Fibroblast of skin of back (primary cell): Measurements from ENCODE around the gene MX1.

ENCODE experiments used
- DNase-seq: peaks from one replicate; pipeline ENCODE4 v3.0.0-alpha.2; 2013

The MX1 gene

DNA sequence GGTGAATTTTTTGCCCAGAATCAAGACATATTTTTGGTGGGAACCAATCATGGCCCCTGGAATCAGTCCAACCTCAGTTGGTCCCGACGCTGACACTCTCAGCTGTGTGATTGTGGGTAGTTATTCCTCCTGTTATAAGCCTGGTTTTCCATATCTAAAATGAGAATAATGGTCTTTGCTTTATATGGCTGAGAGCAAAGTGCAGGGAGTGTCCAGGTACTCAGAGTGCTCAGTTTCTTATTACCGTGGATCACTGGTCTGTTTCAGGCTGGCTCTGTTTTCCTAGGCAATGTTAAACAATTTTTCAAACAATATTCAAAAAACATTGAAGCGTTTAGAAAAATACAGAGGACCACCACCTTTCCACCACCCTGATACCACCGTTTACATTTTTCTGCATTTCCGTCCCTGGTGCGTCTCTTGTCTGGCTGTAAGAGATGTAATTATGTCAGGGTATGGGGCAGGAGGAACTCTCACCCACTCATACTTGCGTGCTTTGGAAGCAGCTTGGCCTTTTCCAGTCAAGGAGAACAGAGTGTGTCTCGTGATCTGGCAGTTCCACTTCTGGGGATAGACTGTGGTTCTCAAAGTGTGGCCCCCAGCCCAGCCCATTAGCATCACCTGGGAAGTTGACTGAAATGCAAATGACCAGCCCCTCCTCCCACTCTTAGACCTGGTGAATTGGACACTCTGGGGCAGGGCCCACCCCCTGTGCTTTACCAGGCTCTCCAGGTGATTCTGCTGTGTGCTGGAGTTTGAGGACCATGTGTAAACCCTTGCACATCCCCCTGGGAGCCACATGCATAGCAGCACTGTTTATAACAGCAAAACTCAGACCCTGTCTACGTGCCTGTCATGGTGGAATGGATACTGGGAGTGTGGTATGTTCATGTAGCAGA, 6.8 kb downstream of the MX1 start:
- no peak for DNase-seq

DNA sequence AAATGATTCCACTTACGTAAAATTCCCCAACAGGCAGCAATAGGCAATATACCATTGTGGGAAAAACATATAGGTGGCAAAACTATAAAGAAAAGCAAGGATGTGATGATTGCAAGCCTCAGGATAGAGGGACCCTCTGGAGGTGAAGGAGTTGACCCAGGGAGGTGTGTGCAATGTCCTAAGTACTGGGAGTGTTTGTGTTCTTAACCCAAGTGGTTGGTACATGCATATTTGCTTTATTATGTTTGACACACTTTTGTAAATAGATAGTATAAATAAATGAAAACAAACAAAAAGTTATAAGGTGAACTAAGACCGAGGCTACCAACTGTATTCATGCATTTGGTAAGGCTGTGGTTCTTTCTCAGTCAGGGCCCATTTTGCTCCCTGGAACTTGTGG, 7.5 kb downstream of the MX1 start:
- DNase-seq = no peak

DNA sequence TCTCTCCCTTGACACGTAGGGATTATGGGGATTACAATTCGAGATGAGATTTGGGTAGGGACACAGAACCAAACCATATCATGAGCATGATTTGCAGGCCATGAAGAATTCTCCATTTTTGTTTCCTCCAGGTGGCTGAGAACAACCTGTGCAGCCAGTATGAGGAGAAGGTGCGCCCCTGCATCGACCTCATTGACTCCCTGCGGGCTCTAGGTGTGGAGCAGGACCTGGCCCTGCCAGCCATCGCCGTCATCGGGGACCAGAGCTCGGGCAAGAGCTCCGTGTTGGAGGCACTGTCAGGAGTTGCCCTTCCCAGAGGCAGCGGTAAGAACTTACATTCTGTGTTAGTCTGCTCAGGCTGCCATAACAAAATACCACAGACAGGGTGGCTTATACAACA, 9.7 kb downstream of the MX1 start:
- no peak for DNase-seq

DNA sequence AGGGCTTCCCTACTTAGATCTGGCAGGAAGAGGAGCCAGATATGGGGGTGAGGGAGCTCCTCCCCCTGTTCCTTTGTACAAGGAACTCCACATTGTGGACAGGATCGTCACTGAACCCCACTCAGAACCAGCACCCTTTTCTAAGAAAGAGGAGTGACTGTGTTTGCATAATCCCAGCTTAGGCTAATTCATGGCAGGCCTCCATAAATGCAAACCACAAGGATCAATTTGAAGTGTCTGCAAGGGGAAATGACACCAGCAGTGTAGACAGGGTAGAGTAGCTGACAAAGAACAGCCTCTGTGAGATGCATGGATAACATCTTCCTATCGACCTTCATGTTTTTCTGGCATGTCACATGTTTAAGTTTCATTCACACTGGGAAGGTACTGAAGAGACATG, 11.7 kb downstream of the MX1 start:
- DNase-seq = no peak

DNA sequence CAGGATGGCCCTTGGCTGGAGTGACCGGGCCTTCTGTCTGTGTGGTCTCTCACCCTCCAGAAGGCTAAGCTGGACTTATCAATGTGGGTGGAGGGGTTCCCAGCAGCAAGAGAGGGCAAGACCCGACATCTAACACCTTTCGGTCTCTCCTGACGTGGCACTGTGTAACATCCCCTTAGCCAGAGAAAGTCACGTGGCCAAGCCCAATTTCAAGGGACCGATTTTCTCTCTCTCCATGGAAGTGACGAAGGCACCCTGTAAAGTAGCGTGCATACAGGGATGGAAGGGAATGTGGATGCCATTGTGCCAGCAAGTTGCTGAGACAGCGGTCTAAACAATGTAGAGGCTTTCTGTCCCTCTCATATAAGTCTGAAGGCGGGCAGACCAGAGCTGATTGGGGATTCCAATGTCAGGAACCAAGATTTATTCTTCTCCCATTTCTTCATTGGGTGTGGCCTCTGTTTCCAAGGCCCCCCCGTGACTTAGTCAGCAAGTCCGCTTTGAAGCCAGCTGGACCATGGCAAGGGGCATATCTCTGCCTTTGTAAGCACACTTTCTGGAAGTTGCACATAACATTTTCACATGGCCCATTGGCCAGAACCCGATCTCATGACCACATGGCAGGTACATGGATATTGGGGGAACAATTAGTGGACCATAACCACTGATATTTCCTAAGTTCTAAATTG, 12.5 kb downstream of the MX1 start:
- no peak for DNase-seq

DNA sequence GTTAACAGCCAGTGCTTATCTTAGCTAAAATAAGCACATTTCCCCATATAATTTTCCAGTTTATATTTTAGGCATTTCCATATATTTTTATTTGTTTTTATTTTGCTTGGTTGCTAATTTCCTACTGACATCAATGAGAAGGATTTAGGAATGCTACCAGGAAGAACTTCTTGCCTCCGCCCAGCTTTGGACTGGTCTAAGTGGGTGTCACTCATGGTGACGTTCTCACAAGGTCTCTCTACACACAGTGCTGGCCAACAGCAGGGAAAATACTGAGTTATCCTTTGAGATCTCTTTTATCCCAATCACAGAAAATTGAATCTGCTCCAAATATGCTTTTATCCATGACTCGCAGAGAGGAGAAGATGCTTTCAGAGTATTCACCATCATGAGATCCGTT, 13.2 kb downstream of the MX1 start:
- peak; percentile 11 for DNase-seq

DNA sequence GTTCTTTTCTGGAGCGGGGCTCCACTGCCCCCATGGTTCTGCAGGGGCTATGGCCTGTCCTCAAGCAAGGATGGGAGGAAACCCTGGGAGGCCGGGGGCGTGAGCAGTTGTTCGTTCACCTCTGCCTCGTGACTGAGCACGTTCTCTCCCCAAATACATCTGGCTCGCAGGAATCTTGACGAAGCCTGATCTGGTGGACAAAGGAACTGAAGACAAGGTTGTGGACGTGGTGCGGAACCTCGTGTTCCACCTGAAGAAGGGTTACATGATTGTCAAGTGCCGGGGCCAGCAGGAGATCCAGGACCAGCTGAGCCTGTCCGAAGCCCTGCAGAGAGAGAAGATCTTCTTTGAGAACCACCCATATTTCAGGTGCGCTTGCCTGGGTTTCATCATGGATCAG, 15.5 kb downstream of the MX1 start:
- no peak for DNase-seq

DNA sequence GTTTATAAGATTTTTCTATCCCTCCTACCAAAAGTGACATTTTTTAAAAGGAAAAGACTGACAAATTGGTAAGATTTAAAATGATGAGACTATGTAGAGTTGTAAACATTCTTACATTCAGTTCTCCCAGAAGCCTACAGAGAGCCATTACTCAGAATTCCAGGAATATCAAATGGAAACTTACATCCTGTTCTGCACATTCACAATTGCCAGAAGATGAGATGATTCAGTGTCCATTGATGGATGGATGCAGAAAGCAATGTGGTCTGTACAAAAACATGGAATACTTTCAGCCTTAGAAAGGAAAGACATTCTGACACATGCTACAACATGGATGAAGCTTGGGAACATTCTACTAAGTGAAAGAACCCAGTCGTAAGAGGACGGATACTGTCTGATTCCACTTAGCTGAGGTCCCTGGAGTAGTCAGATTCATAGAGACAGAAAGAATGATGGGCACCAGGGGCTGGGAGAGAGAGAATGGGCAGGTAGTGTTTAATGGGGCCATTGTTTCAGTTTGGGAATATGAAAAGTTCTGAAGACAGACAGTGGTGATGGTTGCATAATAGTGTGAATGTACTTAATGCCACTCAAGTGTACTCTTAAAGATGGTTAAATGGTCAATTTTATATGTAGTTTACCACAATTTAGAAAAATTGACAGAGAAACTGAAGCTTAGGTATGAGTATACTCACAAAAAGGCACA, 16.6 kb downstream of the MX1 start:
- DNase-seq = peak; percentile 42

DNA sequence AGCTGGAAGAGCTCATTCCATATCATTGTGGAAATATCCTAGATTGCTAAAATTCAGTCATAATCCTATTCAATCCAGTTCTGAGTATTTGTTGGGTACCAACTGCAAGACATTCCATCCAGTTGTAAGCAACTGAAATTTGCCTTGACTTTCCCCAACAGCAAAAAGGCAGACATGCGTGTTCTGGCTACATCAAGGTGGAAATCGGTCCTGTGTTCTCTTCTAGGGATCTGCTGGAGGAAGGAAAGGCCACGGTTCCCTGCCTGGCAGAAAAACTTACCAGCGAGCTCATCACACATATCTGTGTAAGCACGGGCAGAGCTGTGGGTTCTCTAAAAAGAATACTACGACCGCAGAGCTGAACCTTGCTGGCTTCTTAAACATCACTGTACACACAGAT, 17.5 kb downstream of the MX1 start:
- no peak for DNase-seq

DNA sequence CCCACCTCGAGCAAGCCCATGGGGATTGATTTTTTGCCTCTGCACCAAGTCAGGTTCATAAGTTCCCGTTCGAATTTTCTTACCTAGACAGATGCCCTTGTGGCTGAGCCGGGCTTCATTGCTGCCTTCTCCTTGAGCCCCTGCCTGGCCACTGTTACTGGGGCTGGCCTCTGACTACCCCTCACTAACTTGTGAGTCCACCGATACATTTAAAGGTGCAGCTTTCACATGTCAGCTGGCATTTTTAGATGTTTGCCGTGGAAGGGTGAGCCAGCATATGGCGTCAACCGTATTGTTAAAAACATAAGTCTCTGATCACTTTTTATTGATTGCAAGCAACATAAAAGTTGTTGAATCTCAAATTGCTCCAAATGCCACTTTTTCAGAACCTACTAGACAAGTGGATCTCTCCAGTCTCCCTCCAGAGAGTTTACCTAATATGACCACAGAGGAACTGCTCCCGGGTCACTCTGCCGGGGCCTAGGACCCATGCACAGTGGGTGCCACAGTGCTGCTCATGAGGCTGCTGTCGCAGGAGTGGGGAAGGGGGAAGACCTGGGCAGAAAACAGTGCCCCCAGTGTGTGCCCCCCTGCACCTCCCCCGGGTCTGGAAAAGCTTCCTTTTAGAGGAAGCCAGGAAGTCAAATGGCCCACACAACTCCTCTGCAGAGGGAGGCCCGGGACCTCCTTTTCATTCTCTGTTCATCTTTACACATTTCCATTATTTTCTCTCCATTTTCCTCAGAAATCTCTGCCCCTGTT, 18.8 kb downstream of the MX1 start:
- DNase-seq = no peak

DNA sequence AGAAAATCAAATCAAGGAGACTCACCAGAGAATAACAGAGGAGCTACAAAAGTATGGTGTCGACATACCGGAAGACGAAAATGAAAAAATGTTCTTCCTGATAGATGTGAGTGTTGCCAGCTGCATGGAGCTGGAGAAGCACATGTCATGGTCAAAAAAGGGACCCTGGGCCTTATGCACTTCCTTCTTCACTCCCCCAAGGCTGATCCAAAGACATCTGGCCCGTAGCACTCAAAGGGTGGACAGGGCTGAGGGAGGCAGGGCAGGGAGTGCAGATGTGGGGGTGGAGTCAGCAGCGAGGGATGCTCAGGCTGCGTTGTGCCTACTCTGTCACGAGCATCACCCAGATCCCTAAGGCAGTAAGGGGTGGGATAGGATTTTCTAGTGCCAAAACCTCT, 19.4 kb downstream of the MX1 start:
- no peak for DNase-seq

DNA sequence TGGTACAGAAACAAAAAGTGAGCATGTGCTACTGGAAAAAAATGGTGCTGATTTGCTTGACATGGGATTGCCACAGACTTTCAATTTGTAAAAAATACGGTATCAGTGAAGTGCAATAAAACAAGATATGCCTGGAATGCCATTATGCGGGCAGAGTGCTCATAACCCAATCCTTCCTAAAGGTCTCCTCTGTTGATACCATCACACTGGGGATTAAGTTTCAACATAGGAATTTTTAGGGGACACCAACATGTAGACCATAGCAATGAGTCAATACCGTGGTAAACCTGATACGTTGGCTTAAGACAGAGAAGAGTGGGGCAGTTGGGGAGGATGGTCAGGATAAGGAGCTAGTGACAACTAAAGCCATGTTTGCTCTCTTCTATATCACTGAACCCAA, 20.5 kb downstream of the MX1 start:
- DNase-seq = no peak

DNA sequence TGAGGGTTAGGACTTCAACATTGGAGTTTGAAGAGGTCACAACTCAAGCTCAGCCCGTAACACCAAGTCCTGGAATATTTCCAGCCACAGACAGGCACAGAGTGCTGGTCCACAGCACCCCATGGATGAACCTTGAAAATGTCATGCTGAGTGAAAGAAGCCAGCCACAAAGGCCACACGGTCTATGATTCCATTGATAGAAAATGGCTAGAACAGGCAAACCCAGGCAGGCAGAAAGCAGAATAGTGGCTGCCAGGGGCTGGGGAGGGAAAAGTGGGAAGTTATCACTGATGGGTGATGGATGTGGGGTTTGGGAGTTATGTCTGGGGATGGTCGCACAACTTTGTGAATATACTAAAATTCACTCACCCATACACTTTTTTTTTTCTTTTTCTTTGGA, 21.3 kb downstream of the MX1 start:
- DNase-seq = no peak

DNA sequence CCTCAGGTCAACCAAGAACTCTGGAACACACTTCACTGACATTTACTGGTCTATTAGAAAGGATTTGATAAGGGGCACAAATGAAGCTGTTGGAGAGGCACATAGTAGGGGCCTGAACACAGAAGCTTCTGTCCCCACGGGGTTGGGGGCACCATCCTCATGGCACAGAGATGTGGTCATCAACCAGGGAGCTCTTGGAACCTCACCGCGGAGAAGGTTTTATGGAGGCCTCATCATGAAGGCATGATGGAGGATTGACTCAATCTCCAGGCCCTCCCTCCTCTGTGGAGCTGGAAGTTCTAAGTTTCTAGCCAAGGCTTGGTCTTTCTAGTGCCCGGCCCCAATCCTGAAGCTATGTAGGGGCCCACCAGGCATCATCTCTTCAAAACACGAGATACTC, 23.6 kb downstream of the MX1 start:
- no peak for DNase-seq

DNA sequence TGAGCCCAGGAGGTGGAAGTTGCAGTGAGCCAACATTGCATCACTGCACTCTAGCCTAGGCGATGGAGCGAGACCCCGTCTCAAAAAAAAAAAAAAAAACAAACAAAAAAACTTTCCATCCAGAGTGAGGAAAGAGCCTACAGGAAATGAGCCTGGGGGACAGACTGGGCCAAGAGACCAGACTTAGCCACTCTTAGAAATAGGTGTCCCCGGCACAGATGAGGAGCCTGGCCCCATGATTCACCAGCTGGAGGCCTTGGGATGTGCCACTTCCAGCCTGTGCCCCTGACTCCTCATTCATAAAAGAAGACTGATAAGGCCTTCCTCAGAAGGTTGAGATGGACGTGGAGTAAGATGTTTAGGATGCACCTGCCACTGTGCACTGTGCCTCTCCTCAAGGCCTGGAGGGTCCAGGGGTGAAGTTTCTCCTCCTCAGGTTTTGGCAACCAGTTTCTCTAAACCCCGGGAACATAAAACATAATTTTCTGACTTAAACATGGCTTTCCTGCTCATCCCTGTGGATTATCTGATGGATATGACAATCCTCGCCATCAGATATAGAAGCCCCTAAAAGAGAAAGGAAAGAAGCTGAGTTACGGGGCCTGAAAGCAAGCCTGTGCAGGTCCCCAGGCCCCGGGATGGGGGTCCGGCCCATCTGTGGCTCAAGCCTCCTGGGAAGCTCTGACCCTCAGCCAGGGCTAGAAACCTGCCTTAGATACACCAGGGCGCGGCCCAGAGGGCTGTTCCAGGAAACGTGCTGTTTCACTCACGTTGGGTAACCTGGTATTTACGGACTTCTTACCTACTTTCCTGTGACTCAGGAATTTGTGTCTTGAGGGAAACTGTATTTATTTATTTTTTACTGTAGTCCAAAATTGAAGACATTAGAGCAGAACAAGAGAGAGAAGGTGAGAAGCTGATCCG, 26.0 kb downstream of the MX1 start:
- DNase-seq = no peak

DNA sequence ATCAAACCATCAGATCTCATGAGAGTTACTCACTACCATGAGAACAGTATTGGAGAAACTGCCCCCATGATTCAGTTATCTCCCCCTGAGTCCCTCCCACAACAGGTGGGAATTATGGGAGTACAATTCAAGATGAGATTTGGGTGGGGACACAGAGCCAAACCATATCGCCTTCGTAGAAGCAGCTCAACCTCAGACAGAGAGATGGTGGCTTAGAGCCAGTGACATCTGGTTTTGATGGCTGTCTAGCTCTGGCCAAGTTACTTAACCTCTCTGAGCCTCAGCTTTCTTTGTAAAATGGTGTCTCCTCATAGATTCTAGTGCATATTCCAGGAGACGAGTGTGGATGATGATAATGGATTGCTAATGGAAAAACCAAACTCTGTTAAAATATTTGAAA, 27.2 kb downstream of the MX1 start:
- DNase-seq = no peak

DNA sequence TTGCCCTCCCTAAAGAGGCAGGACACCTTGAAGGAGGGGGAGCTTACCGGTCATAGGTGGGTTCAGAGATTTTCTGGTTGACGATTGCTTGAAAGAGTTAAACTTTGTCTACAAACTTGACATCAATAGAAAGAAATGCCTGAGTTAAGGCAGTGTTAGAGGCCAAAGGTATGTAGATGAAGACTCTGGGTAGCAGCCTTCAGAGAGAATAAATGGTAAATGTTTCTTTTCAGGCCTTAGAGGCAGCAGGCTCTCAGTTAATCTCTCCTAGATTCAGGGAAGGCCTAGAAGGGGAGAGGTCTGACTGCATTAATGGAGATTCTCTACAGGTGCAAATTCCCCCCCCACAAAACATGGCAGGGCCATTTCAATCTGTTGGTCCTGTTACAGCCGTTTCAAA, 27.7 kb downstream of the MX1 start:
- DNase-seq = no peak

DNA sequence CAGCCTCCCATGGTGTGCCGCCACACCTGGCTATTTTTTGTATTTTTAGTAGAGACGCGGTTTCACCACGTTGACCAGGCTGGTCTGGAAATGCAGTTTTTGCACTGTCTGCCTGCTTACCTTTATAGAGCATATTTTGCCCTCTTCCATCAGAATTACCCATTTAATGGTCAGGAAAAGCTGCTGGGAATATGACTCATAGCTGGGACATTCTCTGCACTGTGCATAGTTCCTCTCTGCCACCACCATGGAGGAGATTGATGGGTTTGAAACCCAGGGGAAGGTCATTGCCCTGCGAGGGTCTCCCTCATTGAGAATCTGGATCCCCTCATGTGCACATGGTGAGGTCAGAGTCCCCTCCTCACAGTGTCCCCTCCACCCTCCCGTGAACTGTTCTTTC, 32.1 kb downstream of the MX1 start:
- peak; percentile 21 for DNase-seq

DNA sequence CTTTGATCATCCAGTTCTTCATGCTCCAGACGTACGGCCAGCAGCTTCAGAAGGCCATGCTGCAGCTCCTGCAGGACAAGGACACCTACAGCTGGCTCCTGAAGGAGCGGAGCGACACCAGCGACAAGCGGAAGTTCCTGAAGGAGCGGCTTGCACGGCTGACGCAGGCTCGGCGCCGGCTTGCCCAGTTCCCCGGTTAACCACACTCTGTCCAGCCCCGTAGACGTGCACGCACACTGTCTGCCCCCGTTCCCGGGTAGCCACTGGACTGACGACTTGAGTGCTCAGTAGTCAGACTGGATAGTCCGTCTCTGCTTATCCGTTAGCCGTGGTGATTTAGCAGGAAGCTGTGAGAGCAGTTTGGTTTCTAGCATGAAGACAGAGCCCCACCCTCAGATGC, 32.5 kb downstream of the MX1 start:
- DNase-seq = no peak

DNA sequence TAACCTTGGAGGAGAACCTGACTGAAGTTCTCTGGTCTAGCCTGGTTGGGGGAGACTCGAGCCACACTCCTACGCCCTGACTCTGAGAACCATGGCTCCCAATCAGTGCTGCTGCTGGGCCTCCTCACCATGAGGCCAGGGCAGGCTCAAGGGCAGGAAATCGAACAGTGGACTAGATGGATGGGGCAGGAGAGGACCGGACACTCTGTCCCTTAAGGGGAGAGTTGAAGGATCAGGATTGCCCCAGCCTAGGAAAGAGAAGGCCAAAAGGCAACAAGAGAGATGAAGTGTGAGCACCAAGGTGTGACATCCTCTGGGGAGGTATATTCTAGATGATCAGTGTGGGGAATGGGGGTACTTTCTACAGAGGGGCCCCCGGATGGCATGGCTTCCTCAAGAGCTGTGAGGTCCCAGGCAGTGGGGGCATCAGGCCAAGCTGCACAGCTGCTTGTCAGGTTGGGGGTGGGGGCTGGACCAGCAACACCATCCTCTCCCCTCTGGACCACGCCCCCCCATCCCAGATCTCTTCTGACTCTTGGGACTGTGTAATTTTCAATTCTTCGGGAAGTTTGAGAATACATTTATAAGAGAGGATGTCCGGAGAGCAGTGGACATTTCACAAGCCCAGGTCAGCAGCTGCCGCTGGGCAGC, 34.0 kb downstream of the MX1 start:
- DNase-seq = no peak
